Fibroblast of upper back skin (primary cell): ENCODE data around the gene NISCH.

ENCODE experiments used
- DNase-seq: peaks from one replicate; pipeline ENCODE4 v3.0.0-alpha.2; 2013

The NISCH gene

DNA sequence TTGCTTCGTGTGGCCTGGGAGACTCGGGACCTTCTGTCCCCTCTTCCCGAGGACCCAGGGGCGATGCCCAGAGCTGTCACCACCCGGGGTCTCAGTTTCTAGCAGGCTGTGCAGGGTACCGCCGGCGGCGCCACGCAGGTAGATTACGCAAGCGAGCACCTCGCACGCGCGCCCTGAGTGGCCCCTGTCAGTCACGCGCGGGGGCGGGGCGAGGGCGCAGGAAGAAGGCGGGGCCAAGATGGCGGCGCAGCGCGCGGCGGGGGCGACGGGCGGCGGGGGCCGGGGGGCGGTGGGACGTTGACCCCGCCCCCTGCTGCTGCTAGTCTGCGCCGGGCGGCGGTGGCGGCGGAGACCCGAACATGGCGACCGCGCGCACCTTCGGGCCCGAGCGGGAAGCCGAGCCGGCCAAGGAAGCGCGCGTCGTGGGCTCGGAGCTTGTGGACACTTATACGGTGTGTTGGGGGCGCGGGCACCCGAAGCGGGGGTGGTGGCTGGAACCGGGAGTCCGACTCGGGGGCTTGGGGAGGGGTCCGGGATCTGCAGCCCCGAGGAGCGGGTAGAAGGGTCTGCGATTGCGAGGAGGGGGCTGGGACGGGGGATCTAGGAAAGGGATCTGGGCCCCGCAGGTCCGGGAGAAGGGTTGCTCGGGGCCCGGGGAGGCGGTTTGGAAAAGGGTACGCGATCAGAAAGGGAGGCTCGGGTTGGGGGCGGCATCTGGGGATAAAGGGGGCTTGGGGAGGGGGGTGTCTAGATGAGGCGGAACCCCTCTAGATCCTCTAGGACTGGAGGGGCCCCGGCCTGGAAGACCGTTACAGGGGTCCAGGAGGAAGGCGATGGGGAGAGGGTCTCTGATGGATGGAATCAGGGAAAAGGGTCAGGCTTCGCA lies at the start of gene NISCH:
TSS of gene NISCH (plus strand) at position 322 of the 886 bp plus-strand sequence. CDS start at position 360, 38 bp downstream.
- DNase-seq, result peak; percentile 80

DNA sequence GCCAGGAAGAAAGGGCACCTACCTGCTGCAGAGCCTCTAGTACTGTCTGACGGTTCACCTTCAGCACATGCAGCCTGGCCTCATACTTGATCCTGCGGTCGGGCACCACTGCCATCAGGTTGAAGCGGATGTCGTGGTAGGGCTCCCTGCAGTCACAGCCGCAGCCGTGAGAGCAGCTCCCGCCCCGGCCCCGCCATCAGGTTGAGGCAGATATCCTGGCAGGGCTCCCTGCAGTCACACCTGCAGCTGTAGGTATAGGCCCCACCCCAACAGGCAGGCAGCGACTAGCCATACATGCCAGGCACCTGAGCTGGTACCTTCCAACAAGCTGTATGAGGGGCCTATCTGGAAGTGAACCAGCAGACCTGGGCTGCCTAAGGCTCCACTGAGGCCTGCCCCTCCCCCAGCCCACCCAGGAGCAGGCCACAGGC lies 49.2 kb upstream of the NISCH start:
- no peak for DNase-seq

DNA sequence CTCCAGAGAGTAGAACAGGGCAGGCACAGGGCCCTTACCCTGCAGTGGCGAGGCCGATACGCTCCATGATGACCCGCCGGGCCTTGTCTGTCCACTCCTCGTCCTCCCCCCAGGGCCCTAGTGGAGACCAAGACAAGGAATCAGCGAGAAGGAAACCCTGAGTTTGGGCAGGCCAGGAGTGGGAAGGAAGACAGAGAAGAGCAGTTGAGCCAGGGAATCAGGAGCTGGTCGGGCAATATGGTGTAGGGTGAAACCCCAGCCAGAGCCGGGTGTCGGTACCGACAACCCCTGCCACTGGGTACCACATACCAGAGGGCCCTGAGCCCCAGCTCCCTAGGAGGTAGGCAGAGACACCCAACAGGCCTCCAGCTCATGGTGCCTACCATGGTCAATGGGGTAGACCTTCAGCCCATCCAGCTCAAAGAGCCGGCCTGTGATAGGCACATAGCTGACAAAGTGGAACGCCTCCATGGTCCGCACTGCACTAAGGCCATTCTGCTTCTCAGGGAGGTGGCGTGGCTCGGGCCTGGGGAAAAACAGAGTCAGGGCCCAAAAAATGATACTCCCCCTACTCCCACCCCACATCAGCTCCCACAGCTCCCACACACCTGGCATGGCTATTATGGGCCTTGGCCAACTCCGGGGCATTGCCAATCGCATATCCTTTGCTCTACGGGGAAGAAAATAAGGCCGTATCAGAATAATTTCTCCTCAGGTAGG lies 48.5 kb upstream of the NISCH start:
- no peak for DNase-seq

DNA sequence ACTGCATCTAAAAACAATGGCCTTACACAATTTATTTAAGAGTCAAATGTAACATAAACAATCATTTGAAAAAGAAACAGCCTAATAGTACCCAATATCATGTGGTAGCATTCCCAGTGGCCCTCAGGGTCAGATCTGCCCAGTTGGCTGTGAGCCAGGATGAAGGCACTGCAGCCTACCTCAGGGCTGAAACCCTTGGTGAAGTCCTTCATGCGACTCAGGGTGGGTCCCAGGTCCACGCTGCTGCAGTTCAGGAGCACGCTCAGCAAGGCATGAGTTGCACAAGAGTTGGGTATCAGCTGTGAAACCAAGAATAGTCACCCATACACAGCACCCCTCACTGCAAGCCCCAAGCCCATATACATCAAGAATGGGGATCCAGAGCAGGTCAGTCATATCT lies 47.6 kb upstream of the NISCH start:
- DNase-seq, result no peak

DNA sequence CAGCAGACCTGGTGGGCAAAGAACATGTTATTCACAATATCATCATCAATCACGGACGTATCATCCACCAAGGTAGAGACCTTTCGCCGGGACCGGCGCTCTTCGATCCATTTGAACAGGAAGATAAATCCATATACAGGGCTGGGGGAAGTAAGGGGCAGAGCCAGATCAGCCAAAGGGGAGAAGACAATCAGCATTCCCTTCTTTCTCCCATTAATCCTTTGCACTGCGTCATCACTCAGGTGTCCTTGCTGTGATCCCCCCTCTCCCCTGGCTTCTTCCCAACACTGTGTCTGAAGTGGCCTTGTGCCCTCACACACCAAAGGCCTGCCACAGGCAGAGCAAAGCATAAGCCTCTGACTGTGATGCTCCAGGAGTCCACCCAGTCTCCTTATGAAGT lies 46.9 kb upstream of the NISCH start:
- no peak for DNase-seq

DNA sequence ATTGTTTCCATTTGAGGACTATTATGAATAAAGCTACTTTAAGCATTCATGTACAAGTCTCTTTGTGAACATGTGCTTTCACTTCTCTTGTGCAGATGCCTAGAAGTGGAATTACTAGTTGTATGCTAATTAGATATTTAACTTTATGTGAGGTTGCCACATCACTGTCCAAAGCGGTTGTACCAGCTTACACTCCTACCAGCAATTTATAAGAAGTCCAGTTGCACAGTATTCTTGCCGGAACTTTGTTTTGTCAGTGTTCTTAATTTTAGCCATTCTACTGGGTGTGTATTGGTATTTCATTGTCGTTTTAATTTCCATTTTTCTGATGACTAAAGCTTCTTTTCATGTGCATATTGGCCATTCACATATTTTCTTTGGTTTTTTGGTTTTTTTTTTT lies 39.6 kb upstream of the NISCH start:
- DNase-seq, result no peak

DNA sequence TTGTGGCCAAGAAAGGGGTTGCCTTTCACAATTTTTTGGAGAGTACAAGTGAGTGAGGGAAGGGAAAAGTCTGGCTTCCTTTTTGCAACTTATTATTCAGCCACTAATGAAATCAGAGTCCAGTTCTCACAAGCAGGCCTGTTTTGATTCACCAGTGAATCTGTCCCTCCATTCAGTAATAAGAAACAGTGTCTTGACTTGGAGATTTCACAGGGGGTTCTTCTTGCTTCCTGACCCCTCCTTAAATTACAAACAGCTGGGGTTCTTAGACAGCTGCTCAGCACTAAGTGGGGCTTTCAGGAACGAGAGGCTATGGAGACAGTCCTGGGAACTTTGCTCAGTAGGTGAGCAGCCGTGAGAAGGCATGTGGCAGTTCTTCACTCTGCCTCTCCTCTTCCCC lies 35.0 kb upstream of the NISCH start:
- no peak for DNase-seq

DNA sequence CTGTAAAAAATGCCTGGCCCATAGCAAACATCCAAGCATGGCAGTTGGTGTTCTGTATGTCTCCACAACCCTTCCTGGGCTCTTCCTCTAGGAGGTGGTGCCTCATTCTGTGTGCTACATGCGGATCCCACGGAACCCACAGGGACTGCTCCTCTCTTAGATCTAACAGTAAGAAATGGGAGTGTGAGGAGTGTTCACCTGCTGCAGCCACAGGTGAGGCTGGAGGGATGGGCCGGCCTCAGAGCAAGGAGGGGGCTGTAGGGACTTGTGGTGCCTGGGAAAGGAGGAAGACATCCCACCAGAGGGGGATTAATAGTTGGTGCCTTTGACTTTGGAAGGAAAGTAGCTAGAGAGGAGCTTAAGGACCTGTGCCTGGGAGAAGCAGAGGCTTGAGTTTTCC lies 32.7 kb upstream of the NISCH start:
- DNase-seq, result no peak

DNA sequence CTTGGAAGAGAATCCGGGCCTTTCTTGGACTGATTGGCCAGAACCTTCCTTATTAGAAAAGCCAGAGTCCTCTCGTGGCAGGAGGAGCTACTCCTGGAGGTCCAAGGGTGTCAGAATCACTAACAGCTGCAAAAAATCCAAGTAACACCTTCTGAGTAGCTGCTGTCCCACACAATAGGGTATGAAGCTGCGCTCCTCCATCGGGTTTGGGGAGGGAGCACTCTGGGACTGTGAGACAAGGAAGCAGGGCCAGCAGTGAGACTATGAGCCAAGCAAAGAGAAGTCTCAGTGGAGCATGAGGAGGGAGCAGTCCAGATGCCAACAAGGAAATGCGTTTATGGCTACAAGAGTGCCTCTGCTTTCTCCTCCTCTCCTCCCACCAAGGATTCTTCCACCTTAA lies 32.2 kb upstream of the NISCH start:
- DNase-seq, result no peak

DNA sequence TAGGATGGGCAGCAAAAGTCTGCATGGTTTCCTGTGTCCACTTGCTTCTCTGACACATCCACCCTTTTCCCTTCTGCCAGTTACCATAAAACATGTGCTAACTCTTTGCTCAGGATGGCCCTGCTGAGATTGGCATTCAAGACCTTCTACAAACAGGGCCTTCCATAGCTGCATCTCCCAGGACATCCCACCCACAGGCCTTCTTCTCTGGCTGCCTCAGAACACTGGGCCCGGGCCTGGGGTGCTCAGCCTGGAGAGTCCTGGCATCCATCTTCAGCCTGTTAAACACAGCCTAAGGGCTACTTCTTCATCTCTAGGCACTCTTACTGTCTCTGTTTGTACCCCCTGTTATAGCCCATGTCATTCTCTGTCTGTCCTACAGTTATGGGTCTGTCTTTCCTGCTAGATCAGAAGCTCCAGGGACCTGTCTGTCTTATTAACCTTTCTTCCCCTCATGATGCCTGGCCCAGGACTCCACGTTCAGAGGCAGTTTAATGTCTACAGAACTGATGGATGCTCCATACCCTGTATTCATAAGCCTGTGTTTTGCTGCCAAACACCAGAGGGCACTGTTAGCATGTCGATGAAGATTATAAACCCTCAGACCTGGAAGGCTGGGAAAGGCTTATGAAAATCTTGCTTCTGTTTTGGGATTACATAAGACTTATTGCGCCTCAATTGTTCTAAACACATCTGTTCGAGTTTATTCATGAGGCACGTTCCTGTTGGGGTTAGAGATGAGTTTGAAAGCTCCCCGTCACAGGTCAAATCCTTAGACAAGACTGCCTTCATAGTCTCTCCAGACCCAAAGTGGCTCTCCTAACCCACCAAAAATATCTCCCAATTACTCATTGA lies 27.0 kb upstream of the NISCH start:
- peak; percentile 79 for DNase-seq

DNA sequence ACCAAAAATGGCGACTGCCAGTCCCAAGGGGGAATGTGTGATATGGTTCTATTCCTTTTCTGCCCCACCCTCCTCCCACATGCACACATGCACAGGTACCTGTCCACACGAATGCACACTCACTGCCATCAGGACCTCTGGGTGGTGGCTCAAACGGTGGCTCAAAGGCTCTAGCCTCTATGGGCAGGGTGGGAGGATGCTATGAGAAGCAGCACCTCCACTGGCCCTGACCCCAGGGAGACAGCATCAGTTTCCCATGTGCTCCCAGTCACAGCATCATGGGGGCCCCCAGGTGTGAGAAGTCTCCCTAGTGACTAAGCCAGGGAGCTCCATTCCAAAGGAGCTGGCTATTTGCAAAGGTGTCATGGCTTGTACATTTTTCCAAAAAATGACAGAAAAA lies 26.4 kb upstream of the NISCH start:
- no peak for DNase-seq

DNA sequence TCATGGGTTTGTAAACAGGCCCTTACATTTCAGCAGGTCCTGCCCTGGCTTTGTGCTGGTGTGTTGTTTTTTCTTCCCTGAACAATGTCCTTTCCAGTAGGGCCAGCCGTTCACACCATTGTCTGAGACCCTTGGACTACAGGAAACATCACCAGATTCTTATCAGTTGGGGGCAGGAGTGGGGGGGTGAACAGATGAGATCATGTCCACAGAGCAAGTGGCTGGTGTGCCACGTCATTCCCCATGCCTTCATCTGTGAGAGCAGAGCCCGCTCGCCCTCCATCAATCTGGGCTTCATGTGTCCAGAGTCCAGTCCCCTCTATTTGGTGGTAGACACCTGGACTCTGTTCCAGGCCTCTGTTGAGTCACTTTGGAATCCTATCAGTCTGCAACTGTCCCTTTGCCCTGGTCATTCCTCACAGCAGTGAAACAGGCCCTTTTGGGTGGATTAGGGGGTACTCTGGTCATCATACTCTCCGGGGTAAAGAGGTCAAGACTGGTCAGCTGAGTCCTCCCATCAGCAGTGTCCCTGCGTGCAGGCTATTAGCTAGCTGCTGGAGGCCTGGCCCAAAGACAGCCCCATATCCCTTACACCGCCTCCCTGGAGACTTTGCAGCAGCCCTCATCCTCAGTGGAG lies 25.5 kb upstream of the NISCH start:
- DNase-seq, result no peak

DNA sequence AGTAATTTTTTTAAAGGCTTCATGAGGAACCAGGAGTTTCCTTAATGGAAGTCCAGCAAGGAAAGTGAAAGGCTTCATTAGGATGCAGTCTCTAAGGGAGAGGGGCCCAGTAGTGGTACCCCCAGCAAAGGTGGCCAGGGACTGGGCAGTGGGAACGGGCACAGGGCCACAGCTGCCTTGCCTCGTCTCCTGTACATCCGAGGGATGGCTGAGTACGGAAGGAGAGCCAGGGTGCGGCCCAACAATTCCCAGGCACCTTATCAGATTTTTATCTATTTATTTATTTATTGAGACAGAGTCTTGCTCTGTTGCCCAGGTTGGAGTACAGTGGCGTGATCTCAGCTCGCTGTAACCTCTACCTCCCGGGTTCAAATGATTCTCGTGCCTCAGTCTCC lies 25.0 kb upstream of the NISCH start:
- no peak for DNase-seq

DNA sequence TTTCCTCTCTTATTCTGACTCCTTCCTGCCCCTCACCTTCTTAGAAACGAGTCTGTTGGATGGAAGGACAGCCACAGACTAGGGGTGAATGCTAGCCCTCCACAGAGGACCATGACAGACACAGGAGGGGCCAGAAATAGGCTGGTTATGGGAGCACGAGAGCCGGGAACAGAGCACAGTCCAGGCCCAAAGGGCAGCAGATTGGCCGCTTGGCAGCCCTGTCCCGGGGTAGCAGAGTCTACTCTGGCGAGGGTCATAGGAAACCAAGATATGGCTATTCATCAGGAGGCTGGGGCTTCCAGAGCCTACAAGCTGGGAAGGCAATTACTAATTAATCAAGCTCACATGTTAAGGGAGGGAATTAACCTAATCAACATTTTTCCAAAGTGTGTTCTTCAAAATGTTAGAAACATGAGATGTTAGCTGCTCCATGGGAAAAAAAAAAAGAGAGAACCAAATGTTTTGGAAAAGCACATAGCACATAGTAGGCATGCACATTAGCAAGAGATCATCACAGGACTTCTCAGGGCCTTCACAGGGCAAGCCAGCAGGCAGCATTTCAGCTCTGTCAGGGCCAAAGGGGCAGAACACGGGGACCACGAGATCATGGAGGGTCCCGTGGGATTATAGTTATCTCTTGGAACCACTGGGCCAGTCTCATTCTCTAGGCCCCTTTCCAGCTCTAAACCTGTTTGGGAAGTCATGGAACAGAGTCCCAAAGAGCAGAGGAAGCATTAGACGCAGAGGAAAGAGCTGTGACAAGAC lies 23.8 kb upstream of the NISCH start:
- DNase-seq, result no peak

DNA sequence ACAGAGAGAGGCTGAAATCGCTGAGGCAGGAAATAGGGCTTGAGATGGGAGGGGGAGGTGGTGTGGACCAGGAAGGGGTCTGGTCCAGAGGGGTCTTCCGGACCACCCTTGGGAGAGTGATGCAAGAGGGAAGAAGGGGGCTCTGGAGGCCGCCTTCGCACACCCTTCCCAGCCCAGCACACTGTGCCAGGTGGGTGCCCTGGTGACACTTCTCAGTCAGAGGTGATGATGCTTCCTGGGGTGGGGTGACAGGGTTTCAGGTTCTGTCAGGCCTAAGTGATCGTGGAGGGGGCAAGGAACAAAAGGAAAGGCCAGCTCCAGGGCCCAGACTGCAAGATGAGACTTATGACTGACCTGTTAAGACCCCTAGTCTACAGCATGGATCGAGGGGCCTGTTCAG lies 23.2 kb upstream of the NISCH start:
- no peak for DNase-seq

DNA sequence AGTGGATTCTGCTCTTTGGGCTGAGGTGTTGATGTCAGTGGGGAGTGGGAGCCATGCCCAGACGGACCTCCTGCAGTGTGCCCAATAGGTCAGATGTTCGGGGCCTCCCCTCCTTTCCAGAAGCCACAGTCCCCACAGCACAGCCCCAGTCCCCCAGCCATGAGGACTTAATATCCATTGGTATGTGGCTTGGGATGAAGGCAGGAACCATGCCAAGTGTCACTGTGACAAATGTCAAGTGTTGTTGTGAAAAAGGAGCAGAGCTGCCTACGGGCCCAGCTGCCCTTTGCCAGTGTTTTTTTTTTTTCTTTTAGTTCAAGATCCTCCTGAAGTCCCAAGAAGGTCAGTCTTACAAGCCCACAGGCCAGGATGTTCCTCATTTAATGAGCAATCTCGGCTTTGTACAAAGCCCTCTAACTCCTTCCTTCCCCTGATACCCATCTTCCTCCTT lies 22.7 kb upstream of the NISCH start:
- no peak for DNase-seq

DNA sequence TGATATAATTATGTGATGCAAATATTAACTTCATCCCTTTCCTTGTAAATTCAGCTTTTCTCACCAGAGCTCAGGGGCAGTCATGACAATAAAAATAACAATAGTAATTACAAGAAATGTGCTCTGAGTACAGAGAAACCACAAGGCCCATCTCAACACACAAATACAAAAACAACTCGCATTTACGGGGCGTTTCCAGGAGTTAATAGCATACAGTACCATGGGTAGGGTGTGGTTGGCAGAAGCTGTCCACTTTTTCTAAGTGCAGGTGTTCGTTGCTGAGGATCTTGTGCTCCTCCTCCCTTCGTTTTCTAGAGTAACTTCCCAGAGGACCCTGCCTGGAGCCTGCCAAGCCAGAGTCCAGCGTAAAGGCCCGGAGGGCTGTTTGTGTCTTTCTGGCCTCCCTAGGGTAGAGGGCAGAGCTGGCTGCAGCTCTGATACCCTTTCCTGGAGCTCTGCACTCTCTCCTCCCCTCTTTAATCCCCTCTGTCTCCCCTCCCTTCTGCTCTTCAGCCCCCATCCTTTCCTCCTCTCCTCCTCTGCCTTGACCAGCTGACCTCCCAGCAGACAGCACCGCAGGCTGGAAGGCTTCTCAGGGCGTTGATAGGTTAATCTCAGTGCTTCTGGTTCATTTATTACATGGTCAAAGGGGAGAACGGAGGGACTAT lies 21.9 kb upstream of the NISCH start:
- no peak for DNase-seq

DNA sequence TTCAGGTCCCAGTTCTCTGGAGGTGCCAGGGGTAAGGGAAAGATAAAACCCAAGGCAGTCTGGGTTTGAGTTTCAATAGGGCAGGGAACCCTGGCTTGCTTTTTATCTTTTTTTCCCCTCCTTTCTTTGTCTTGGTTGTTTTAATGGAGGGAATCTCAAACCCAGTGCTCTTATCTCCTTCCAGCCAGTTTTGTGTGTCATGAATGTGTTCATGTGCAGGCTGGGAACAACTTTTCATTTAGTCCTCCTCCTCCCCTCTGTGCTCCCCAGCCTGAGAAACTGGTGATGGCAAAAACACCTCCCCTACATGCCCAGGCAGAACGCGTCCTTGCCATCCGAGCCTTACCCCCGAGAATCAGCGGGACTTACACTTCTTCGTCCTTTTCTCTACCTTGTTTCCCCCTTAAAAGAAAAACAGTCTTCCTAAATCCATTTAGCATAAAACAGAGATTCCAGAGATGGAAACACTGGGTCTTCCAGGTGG lies 21.4 kb upstream of the NISCH start:
- DNase-seq, result no peak

DNA sequence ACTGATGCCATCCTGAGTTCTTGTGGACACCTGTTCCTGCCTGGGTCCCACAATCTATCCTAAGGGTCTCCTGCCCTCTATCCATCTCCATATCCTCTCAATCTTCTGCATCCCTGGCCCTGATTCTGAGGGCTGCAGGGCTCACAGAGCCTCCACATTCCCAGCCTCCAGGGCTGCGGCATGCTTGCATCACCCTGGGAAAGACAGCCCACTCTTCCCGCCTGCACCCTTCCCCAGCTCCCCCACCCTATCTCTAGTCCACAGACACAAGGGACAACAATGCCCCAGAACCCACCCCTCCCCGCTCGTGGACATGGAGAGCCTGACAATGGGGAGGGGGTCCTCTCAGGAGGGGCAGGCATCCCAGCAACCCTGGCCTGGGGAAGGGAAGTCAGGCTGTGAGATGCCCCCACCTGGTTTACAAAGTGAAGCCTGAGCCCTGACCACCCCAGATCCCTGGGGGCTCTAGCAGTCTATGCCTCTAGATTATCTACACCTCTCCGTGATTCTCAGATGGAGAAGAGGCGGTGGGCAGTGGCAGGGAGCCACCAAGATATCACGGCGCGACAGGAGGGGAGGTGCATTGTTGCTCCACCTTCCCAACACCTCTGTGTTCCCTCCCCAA lies 20.8 kb upstream of the NISCH start:
- DNase-seq, result no peak

DNA sequence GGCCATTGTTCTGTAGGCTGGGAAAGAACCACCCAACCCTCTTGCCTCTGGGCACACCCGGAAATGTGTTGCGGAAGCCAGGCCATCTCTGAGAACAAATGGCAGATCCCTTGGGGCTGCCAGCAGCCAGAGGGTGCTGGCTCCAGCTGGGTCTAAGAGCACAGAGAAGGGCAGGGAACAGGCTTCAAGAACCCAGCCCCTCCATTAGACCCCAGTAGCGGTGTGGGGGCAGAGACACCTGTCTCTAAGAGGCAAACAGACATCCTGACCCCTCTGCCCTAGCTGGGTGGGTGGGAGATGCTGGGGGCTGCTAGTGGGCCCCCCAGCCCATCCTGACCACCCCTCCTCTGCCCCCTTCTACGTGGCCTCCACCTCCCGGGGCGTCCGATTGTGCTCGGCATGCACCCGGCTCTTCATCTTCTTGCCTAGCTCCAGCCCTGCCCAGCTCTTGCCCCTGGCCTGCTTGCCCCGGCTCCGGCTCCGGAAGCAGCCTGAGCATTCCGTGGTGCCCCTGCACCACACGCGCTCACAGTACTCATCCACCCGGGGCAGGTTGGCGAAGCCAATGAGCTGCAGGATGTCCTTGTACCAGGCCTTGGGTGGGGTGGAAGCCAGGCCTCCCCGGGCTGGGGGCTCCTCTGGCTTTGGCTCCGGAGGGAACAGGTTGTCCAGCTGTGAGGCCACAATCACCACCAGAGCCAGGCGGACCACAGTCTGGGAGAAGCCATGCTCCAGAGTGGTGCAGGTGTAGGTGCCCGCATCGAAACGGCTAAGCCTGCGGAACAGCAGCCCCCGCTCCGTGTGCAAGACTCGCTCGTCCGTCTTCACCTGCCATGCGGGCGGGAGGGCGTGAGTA lies 19.9 kb upstream of the NISCH start:
- DNase-seq, result no peak
